HL-60 (cell line): ENCODE measurements around the gene KAZN.

Experiments
- DNase-seq, 2 experiments: peaks; one replicate each; pipeline ENCODE4 v3.0.0-alpha.2; 2010 to 2020; ENCODE audit warnings: low read depth in 1 of 2, low spot score in 1 of 2
- H3K27ac ChIP-seq: fragments of 250-450 bp; sonication (Bioruptor Pico); replicated peaks from 2 replicates; pipeline ENCODE4 v1.5.1; 2020; ENCODE audit warnings: mild to moderate bottlenecking, moderate library complexity
- H3K27me3 ChIP-seq: fragments of 250-450 bp; sonication (Bioruptor Pico); 2 replicates; pipeline ENCODE4 v1.5.1; 2021; ENCODE audit warnings: mild to moderate bottlenecking, moderate library complexity; ENCODE audit not compliant: insufficient read depth, poor library complexity, severe bottlenecking
- H3K4me3 ChIP-seq: replicated peaks from 2 replicates; pipeline ENCODE4 v1.5.1; 2011; ENCODE audit warnings: mild to moderate bottlenecking, control low read depth, low read length; ENCODE audit not compliant: insufficient read depth
- GABPA ChIP-seq: IDR thresholded peaks from 2 replicates; pipeline ENCODE4 v1.6.1; 2012; ENCODE audit warnings: low read depth
- POLR2AphosphoS5 ChIP-seq: IDR thresholded peaks from 2 replicates; pipeline ENCODE4 v1.6.1; 2012; ENCODE audit warnings: low read depth
- SPI1 ChIP-seq: IDR thresholded peaks from 2 replicates; pipeline ENCODE4 v1.6.1; 2012; ENCODE audit warnings: low read depth, mild to moderate bottlenecking, borderline replicate concordance
- TF ChIP-seq, protein P1 (sequence below): IDR thresholded peaks from 2 replicates; pipeline ENCODE4 v1.6.1; 2012; ENCODE audit warnings: low read depth; ENCODE audit not compliant: insufficient replicate concordance
- TF ChIP-seq, protein P2 (sequence below): IDR thresholded peaks from one replicate; pipeline ENCODE4 v1.5.1; 2011; ENCODE audit warnings: low read length, control low read depth, inconsistent platforms; ENCODE audit not compliant: insufficient read depth

Gene KAZN

DNA sequence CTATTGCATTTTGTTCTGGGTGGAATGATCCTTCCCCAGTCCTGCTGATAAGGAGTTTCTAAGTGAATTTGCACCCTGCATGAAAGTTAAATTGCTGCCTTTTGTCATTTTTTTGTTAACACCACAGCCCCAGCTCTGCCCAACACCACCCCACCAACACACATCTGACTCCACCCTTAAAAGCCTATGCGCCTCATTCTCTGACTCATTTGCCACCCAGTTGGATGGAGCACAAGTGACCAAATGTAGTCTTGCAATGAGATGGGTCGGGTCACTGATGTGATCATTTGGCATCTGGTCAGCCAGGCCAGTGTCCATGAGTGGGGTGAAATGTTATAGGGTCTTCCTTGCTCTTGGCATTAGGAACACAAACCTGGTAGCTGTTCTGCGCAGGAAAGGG lies 256.8 kb downstream of the KAZN start:
- TF ChIP-seq, protein P1, sequence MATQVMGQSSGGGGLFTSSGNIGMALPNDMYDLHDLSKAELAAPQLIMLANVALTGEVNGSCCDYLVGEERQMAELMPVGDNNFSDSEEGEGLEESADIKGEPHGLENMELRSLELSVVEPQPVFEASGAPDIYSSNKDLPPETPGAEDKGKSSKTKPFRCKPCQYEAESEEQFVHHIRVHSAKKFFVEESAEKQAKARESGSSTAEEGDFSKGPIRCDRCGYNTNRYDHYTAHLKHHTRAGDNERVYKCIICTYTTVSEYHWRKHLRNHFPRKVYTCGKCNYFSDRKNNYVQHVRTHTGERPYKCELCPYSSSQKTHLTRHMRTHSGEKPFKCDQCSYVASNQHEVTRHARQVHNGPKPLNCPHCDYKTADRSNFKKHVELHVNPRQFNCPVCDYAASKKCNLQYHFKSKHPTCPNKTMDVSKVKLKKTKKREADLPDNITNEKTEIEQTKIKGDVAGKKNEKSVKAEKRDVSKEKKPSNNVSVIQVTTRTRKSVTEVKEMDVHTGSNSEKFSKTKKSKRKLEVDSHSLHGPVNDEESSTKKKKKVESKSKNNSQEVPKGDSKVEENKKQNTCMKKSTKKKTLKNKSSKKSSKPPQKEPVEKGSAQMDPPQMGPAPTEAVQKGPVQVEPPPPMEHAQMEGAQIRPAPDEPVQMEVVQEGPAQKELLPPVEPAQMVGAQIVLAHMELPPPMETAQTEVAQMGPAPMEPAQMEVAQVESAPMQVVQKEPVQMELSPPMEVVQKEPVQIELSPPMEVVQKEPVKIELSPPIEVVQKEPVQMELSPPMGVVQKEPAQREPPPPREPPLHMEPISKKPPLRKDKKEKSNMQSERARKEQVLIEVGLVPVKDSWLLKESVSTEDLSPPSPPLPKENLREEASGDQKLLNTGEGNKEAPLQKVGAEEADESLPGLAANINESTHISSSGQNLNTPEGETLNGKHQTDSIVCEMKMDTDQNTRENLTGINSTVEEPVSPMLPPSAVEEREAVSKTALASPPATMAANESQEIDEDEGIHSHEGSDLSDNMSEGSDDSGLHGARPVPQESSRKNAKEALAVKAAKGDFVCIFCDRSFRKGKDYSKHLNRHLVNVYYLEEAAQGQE: no peak
- TF ChIP-seq POLR2AphosphoS5: no peak
- TF ChIP-seq, protein P2, sequence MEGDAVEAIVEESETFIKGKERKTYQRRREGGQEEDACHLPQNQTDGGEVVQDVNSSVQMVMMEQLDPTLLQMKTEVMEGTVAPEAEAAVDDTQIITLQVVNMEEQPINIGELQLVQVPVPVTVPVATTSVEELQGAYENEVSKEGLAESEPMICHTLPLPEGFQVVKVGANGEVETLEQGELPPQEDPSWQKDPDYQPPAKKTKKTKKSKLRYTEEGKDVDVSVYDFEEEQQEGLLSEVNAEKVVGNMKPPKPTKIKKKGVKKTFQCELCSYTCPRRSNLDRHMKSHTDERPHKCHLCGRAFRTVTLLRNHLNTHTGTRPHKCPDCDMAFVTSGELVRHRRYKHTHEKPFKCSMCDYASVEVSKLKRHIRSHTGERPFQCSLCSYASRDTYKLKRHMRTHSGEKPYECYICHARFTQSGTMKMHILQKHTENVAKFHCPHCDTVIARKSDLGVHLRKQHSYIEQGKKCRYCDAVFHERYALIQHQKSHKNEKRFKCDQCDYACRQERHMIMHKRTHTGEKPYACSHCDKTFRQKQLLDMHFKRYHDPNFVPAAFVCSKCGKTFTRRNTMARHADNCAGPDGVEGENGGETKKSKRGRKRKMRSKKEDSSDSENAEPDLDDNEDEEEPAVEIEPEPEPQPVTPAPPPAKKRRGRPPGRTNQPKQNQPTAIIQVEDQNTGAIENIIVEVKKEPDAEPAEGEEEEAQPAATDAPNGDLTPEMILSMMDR: no peak
- no peak for TF ChIP-seq SPI1
- no peak for TF ChIP-seq GABPA
- H3K27me3 ChIP-seq: no peaks in the 10 kb centered on the region
- H3K27ac ChIP-seq: no peak overlapping the region
- no peak overlapping the region for H3K4me3 ChIP-seq
- DNase-seq: no peak

DNA sequence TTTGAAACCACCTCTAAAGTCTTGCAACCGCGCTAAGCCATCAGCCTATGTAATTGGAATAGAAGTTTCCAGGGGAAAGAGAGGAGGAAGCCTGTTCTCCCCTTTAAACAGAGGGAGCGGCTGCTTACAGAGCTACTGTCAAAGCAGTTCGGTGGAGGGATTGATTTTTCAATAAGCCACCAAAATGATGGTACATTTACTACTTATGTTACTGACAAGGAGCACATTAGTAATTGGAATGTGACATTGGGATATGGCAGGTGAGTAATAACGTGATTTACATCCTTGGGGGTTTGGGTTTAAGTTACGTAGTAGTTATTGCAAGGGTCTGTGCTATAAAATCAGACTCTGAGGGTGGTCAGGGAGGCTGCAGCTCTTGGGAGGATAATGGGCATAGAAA lies 257.3 kb downstream of the KAZN start:
- H3K27ac ChIP-seq: no peak overlapping the region
- no peaks in the 10 kb centered on the region for H3K27me3 ChIP-seq
- H3K4me3 ChIP-seq: no peak overlapping the region
- no peak for TF ChIP-seq SPI1
- TF ChIP-seq, protein P1: no peak
- TF ChIP-seq POLR2AphosphoS5: no peak
- no peak for TF ChIP-seq GABPA
- TF ChIP-seq, protein P2: no peak
- DNase-seq: no peak

DNA sequence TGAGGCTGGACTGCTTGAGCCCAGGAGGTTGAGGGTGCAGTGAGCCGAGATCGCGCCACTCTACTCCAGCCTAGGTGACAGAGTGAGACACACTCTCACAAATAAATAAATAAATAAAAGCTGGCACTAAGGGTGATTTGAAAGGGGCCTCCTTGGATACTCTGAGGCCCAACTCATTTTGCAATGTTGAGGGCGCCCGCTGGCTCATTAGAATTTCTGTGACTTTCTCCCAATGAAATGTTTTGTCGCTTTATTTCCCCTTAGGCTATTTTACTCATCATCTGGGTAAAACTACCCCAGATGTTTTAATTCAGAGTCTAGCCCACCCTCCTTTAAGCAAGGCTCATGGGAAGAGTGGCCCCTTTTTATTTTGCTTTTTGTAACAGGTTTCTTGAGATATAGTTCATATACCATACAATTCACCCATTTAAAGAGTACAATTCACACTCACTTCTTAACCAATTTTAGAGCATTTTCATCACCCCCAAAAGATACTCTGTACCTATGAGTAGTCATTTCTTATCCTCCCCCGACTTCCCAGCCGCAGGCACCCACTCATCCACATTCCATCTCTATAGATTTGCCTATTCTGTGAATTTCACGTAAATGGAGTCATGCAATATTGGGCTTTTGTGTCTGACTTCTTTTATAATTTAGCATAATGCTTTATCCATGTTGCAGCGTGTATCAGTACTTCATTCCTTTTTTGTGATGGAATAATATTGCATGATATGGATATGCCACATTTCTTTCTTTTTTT lies 259.1 kb downstream of the KAZN start:
- TF ChIP-seq, protein P2: no peak
- H3K27me3 ChIP-seq: no peaks in the 10 kb centered on the region
- DNase-seq: no peak
- H3K4me3 ChIP-seq: no peak overlapping the region
- no peak overlapping the region for H3K27ac ChIP-seq
